IPS-20b (cell line): ENCODE measurements around the gene TAF1B.

Experiments
- H3K27ac ChIP-seq: one replicate; pipeline ENCODE4 v1.5.1; 2013; ENCODE audit warnings: low read length
- H3K27me3 ChIP-seq: 2 replicates; pipeline ENCODE4 v1.6.1; 2013; ENCODE audit warnings: mild to moderate bottlenecking, low read length, inconsistent platforms; ENCODE audit not compliant: insufficient read depth
- H3K36me3 ChIP-seq: 2 replicates; pipeline ENCODE4 v1.6.1; 2013; ENCODE audit warnings: low read depth, mild to moderate bottlenecking, inconsistent platforms, low read length, moderate library complexity; ENCODE audit not compliant: insufficient read depth
- H3K4me1 ChIP-seq: 2 replicates; pipeline ENCODE4 v1.6.1; 2013; ENCODE audit warnings: mild to moderate bottlenecking, control low read depth, inconsistent platforms, low read length, moderate library complexity; ENCODE audit not compliant: insufficient read depth
- H3K4me3 ChIP-seq: 2 replicates; pipeline ENCODE4 v1.5.1; 2013; ENCODE audit warnings: mild to moderate bottlenecking, low read length, inconsistent platforms
- H3K9ac ChIP-seq: 2 replicates; pipeline ENCODE4 v1.6.1; 2013; ENCODE audit warnings: low read depth, mild to moderate bottlenecking, inconsistent platforms, low read length, moderate library complexity
- H3K9me3 ChIP-seq: 2 replicates; pipeline ENCODE4 v1.6.1; 2013; ENCODE audit warnings: mild to moderate bottlenecking, low read depth, low read length, inconsistent platforms; ENCODE audit not compliant: insufficient read depth

Gene TAF1B

GRCh38 chr2:9843229-9844035, at the start of gene TAF1B:
TAF1B (plus strand) TSS chr2:9843474; CDS start chr2:9843542, 68 bp downstream.
- Histone ChIP-seq H3K36me3 (peaks cover 32% of the 10 kb centered on the region), H3K4me1 (0 out of 2 replicates have a peak, but pooled peaks cover 5% of the 10 kb centered on the region)

GRCh38 chr2:9793918-9794717, 49.2 kb upstream of the TAF1B start:
- Histone ChIP-seq H3K9me3 (no peaks in the 10 kb centered on the region), H3K4me3 (no peak overlapping the region), H3K27ac (no peak overlapping the region)

More at GRCh38 chr2:9843229-9844035, at the start of gene TAF1B:
- Histone ChIP-seq H3K9me3 (no peaks in the 10 kb centered on the region), H3K27ac (peak within 1 kb of the TSS; percentile 11), H3K9ac (peak within 1 kb of the TSS; percentile 92), H3K4me3 (peak within 1 kb of the TSS; percentile 98), H3K27me3 (no peaks in the 10 kb centered on the region)

GRCh38 chr2:9795071-9795470, 48.2 kb upstream of the TAF1B start:
- Histone ChIP-seq H3K4me3 (no peak overlapping the region), H3K36me3 (no peaks in the 10 kb centered on the region), H3K9ac (no peak overlapping the region), H3K9me3 (no peaks in the 10 kb centered on the region), H3K27me3 (no peaks in the 10 kb centered on the region), H3K27ac (no peak overlapping the region), H3K4me1 (0 out of 2 replicates have a peak, but pooled peaks cover 4% of the 10 kb centered on the region)

More at GRCh38 chr2:9793918-9794717, 49.2 kb upstream of the TAF1B start:
- Histone ChIP-seq H3K27me3 (no peaks in the 10 kb centered on the region), H3K9ac (no peak overlapping the region), H3K36me3 (no peaks in the 10 kb centered on the region), H3K4me1 (0 out of 2 replicates have a peak, but pooled peaks cover 4% of the 10 kb centered on the region)

- H3K4me3 ChIP-seq = no peak overlapping the region
- no peak overlapping the region for H3K9ac ChIP-seq
- no peaks in the 10 kb centered on the region for H3K9me3 ChIP-seq
- H3K36me3 ChIP-seq = no peaks in the 10 kb centered on the region
- H3K27ac ChIP-seq = no peak overlapping the region
- peaks cover 4% of the 10 kb centered on the region; the same call in 1 of the 2 replicates for H3K4me1 ChIP-seq
- H3K27me3 ChIP-seq = no peaks in the 10 kb centered on the region
Observed at GRCh38 chr2:9796056-9797010, 46.9 kb upstream of the TAF1B start.

GRCh38 chr2:9797086-9797485, 46.2 kb upstream of the TAF1B start:
- Histone ChIP-seq H3K36me3 (no peaks in the 10 kb centered on the region), H3K4me3 (no peak overlapping the region), H3K27ac (no peak overlapping the region), H3K27me3 (no peaks in the 10 kb centered on the region), H3K9me3 (no peaks in the 10 kb centered on the region), H3K4me1 (peaks cover 8% of the 10 kb centered on the region; the same call in 1 of the 2 replicates), H3K9ac (no peak overlapping the region)

- H3K36me3 ChIP-seq = no peaks in the 10 kb centered on the region
- no peak overlapping the region for H3K4me3 ChIP-seq
- no peaks in the 10 kb centered on the region for H3K27me3 ChIP-seq
- no peak overlapping the region for H3K27ac ChIP-seq
- H3K4me1 ChIP-seq = peaks cover 8% of the 10 kb centered on the region; the same call in 1 of the 2 replicates
- no peak overlapping the region for H3K9ac ChIP-seq
- H3K9me3 ChIP-seq = no peaks in the 10 kb centered on the region
Observed at GRCh38 chr2:9797681-9798556, 45.4 kb upstream of the TAF1B start.

- Histone ChIP-seq H3K27ac (no peak overlapping the region), H3K9me3 (no peaks in the 10 kb centered on the region), H3K27me3 (no peaks in the 10 kb centered on the region), H3K36me3 (no peaks in the 10 kb centered on the region), H3K9ac (no peak overlapping the region), H3K4me1 (peaks cover 8% of the 10 kb centered on the region; the same call in 1 of the 2 replicates), H3K4me3 (no peak overlapping the region)
Observed at GRCh38 chr2:9799011-9799596, 44.2 kb upstream of the TAF1B start.

GRCh38 chr2:9799729-9800632, 43.3 kb upstream of the TAF1B start:
- Histone ChIP-seq H3K36me3 (no peaks in the 10 kb centered on the region), H3K9ac (no peak overlapping the region), H3K9me3 (no peaks in the 10 kb centered on the region), H3K27ac (no peak overlapping the region), H3K4me1 (peaks cover 8% of the 10 kb centered on the region; the same call in 1 of the 2 replicates), H3K27me3 (no peaks in the 10 kb centered on the region), H3K4me3 (no peak overlapping the region)

- Histone ChIP-seq H3K4me3 (no peak overlapping the region), H3K36me3 (no peaks in the 10 kb centered on the region), H3K4me1 (peaks cover 8% of the 10 kb centered on the region; the same call in 1 of the 2 replicates), H3K9ac (no peak overlapping the region), H3K27ac (no peak overlapping the region), H3K27me3 (no peaks in the 10 kb centered on the region), H3K9me3 (no peaks in the 10 kb centered on the region)
Observed at GRCh38 chr2:9800639-9800974, 42.7 kb upstream of the TAF1B start.
